Activated naive CD4-positive, alpha-beta T cell treated with Interleukin-2 at 50 U/mL for 16 hours (primary cell): ENCODE data around the gene NRN1L.

Source experiments
- DNase-seq: peaks from one replicate; pipeline ENCODE4 v3.0.0-alpha.2; 2020

The NRN1L gene

DNA sequence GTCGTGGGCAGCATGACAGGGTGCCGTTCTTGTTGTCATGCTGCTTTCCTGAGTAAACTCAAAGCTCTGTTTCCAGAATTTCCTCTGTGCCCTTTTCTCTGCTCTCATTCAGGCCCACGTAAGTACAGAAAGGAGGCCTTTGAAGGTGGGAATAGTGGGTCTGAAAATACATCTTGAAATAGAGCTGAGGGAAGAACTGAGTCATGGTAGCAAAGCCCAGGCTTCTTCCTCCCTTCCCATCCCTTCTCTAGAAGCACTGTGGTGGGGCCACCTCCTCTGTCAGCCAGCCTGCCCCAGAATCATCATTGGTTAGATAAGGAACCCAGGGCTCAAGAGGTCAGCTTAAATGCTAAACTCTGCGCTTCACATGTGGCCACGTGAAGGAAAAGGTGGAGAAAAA is 37.5 kb downstream of the NRN1L start:
- DNase-seq = no peak

DNA sequence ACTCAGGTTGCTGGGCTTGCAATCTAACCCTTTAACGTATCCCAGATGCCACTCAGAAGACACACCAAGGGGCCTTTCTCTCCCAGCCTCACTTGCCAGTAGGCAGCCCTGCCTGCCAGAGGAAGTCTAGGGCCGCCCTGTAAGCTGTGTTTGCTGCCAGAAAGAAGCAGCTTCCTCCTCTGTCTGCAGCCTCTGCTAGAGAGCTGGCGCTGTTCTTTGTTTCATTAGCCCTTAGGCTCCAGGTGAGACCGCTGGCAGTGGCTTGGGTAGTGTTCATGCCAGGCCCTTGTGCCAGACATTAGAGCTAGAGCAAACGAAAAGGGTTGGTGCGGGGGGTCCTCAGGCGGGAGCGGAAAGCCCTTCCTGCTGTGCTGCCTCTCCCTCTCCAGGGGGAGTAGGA is 38.1 kb downstream of the NRN1L start:
- no peak for DNase-seq

GRCh38 chr16:67923414-67924116 is 38.9 kb downstream of the NRN1L start:
- DNase-seq = no peak

GRCh38 chr16:67924140-67924906 is 39.6 kb downstream of the NRN1L start:
- DNase-seq = no peak

GRCh38 chr16:67926181-67926750 is 41.6 kb downstream of the NRN1L start:
- no peak for DNase-seq

GRCh38 chr16:67927131-67927941 is 42.7 kb downstream of the NRN1L start:
- no peak for DNase-seq

GRCh38 chr16:67928147-67928546 is 43.5 kb downstream of the NRN1L start:
- DNase-seq = no peak

- peak; percentile 79 for DNase-seq
Measured at GRCh38 chr16:67928561-67929364, 44.1 kb downstream of the NRN1L start.

- DNase-seq = no peak
Measured at GRCh38 chr16:67930191-67930590, 45.5 kb downstream of the NRN1L start.

GRCh38 chr16:67930678-67931211 is 46.1 kb downstream of the NRN1L start:
- no peak for DNase-seq

DNA sequence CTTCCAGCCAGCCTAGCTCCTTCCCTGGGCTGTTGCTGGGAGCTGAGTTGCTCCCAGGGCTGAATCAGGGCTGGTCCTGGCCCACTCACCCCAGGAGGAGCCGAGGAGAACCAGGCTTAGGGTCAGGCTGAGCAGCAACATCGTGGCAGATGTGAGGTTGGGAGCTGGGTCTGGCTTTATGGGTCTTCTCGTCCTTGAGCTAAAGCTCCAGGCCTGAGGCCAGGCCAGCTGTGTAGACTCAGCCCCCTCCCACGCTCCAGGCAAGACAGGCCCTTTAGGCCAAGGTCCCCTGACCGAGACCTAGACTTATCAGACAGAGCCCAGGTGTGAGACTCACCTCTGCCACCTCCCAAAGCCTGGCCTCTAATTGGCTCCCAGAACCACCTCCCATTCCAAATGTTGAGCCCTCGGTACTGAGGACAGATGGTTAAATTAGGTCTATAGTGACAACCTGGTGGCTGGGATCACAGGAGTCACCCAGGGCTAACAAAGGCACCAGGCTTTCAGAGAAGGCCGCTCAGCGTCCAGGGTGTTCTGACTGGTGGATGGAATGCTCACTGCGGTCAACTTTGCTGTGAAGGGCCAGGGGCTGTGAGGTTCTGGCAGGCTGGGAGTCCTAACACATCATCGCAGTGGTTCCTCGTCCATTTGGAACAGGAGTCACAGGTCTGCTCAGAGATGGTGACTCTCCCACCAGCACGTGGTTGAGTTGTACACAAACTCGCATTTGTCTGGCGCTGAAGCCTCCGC is 47.2 kb downstream of the NRN1L start, which contains the start of gene CTRL:
Gene CTRL (minus strand): TSS at position 151 of the 750 bp plus-strand sequence. CDS start 10 bp downstream, at position 141.
- DNase-seq = no peak

DNA sequence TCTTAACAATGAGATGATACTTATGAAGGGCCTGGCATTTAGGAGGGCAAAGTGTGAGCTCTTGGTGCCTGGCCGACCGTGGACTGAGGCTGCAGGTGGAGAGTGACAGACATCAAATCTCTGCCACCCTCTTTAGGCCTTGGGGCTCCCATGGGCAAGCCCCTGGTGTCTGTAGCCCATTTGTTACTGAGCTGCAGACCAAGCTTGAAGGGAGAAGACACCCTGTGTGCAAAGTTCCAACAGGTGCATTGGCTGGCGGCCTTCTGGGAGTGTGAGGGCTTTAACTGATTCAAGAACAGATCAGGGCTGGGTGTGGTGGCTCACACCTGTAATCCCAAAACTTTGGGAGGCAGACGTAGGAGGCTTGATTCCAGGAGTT is 47.8 kb downstream of the NRN1L start:
- no peak for DNase-seq

DNA sequence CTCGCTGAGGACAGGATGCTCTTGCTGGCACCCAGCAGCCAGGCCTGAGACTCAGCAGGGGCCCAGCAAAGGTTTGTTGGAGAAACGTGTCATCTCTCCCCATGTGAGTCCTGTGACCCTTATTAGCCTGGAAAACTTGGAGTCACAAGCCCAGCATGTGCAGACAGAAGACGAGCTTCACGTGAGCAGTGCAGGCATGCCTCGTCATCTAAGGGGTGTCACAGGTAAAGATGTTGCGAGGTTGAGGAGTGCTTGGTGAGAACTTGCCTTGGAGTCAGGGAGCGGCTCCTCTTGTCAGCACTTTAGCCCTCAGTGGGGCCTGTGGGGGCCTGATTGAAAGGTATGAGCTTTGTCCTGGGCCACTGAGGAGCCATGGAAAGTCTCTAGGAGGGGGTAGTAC is 49.1 kb downstream of the NRN1L start:
- no peak for DNase-seq

DNA sequence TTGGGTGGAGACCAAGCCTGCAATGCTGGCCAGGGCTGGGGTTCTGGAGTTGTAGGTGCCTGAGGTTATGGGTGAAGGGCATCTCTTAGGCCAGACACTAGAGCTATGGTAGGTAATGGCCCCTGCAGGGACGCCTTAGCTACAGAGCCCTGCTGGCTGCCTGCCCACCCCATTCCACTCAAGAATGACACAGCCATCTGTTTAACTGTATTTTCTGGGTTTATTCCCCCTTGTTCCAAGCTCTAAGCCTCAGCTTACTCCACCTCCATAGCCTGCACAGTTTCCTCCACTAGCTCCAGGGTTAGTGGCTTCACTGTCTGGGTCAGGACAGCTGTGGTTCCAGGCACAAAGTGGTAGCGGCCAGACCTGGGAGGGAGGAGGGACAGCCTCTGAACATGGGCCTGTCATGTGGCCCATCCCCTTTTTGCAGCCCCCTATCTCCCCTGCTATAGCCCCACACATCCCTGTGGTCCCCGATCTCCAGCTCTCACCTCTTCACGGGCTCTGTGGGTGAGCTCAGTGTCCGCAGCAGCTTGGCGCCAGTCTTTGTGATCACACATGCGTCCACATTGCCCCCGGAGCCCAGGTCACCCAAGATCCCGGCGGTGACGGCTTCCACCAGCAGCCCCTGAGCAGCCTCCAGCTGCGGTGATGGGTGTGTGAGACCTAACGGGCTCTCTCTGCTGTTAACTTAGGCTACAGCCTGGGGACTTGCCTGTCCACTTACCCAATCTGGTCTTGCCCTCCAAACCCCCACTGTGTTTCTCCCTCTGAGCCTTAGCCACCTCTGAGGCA is 49.8 kb downstream of the NRN1L start:
- DNase-seq = no peak

GRCh38 chr16:67935101-67935401 is 50.4 kb downstream of the NRN1L start:
- no peak for DNase-seq

DNA sequence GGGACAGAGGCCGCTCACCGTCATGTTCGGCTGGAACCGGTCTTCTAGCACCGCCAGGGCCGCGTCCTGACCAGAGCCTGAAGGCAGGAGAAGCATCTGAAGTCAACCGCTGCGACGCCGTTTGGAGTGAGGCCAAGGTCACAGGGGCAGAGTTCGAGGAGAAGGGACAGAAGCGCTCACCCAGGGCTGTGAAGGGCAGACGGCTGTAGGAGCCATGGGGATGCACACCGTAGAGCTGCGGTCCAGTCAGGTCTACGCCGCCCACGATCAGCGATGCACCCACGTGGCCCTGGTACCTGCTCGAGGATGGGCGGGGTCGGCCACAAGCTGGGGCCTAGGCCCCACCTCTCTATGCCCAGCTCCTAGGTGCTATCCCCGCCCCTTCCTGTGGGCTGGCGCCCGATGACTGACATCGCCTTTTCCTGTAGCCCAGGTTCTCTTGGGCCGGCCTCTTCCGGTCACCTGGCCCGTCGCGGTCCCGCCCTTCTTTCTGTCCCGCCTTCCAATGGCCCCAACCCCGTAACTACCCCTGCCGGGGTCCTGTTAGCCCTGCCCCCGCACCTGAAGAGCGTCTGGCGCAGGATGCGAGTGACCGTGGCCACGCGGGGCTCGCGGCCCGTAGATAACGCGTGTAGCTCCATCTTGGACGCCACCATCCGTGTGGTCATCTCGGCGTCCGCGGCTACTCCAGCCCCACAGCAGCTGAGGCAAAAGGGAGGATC is 50.9 kb downstream of the NRN1L start:
- peak; percentile 97 for DNase-seq
